ENCODE results near the gene CCDC38.
A peak's percentile ranks its signal among the peaks of the same experiment; 100 is the strongest.

CCDC38 gene

GRCh38 chr12:95830335-95831089 lies 111.9 kb downstream of the CCDC38 start:
- DNase-seq, result no peak

- no peak for DNase-seq
These were observed 113.0 kb downstream of the CCDC38 start for GRCh38 chr12:95829395-95829794.

DNA sequence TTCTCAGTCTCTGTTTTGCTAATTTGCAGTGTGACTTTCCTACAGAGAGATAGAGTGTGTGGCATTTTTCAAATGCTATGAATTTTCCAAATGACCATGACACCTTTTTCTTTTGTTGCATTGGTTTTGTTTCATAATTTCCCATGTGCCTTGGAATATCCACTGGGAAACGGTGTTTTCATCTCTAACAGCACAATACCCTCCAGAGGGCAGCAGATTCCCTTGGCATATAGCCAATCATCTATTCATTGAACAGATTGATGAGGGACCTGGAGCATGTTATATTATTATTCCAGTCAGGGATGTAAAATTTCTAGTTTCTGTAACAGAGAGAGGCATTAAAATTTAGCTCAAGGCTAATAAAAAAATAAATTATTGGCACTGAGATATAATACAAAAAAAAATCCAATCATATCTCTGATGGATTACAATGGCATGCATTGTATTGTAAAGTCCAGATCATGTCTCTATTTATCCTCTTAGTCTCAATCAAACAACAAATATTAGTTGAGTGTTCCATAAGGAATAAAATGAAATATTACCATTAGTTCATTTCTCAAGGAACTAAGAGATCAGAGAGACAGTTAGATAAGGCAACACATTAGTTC lies 122.2 kb downstream of the CCDC38 start:
- peak; percentile 47 for DNase-seq
